Peyer's patch (tissue), 4 donors: ENCODE measurements around the gene FNIP2.

ENCODE experiments used
- CTCF ChIP-seq, 6 experiments: fragments of 450-650 bp in 4 of 6; fragments of 200-600 bp in 2 of 6; sonication (generic) in 1 of 6; IDR thresholded peaks; one replicate each; pipeline ENCODE4 v1.5.1; 2017 to 2019; ENCODE audit warnings: antibody characterized with exemption in 6 of 6, mild to moderate bottlenecking in 3 of 6, moderate library complexity in 1 of 6
- POLR2A ChIP-seq, 2 donors: fragments of 450-650 bp; IDR thresholded peaks; one replicate each; pipeline ENCODE4 v1.5.1; 2017; ENCODE audit warnings: antibody characterized with exemption in 2 of 2, mild to moderate bottlenecking in 2 of 2, moderate library complexity in 2 of 2

GRCh38 chr4:158812133-158812532 is 43.3 kb downstream of the FNIP2 start:
- TF ChIP-seq CTCF (IDR thresholded peaks at IDR 0.05) (no peak), POLR2A (IDR thresholded peaks at IDR 0.05) (no peak)
